Activated naive CD4-positive, alpha-beta T cell treated with anti-CD3 and anti-CD28 coated beads, Interleukin-2, amount 10 ng/mL, durations not matched to agents 7 days and 5 days (primary cell): ENCODE measurements around the gene MBD3.

Experiments used
- CTCF ChIA-PET: fragments of 350-600 bp; sonication (Branson Sonifier 250); formaldehyde crosslinking; loops from one replicate; lab custom pipeline; 2021; ENCODE audit warnings: antibody characterized with exemption; lab: Charles Lee
- DNase-seq: peaks from one replicate; pipeline ENCODE4 v3.0.0-alpha.2; 2020
- H3K27ac Mint-ChIP-seq: one replicate; pipeline ENCODE4 v1.8.0; 2021; ENCODE audit warnings: mild to moderate bottlenecking, moderate library complexity, mixed read lengths
- H3K27me3 Mint-ChIP-seq: one replicate; pipeline ENCODE4 v1.8.0; 2021; ENCODE audit warnings: mild to moderate bottlenecking, mixed read lengths
- H3K36me3 Mint-ChIP-seq: one replicate; pipeline ENCODE4 v1.8.0; 2021; ENCODE audit warnings: mixed read lengths
- H3K4me1 Mint-ChIP-seq: one replicate; pipeline ENCODE4 v1.8.0; 2021; ENCODE audit warnings: mixed read lengths
- H3K4me3 Mint-ChIP-seq: one replicate; pipeline ENCODE4 v1.8.0; 2021; ENCODE audit warnings: mild to moderate bottlenecking, moderate library complexity, mixed read lengths
- H3K9me3 Mint-ChIP-seq: one replicate; pipeline ENCODE4 v1.8.0; 2021; ENCODE audit warnings: mixed read lengths

MBD3 gene

DNA sequence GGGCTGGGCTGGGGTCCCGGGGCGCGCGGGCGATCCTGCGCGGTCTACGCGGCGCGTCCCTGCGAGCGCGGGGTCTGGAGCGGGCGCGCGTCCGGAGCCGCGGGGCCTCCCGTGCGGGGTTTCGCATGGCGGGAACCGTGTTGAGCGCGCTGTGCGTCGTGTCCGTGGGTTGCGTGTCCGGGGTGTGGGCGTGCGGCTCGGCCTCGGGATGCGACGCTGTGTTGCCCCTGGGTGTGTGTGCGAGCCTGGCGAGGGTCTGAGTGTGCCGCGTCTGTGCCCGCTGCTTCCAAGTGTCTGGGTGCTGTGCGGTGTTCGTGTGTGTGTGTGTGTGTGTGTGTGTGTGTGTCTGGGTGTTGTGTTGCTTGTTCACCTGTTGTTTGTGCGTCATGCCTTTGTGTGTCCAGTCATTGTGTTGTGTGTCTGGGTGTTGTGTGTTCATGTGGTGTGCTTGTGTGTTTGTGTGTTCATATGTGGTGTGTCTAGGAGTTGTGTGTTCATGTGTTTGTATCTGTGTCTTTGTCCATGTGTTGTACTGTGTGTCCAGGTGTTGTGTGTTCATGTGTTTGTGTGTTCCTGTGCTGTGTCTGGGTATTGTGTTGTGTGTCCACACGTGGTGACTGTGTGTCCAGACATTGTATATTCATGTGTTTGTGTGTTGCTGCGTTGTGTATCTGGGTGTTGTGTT is 68.2 kb downstream of the MBD3 start:
- DNase-seq, result no peak
- peaks cover 59% of the 10 kb centered on the region for H3K27me3 Mint-ChIP-seq
- H3K9me3 Mint-ChIP-seq, result no peaks in the 10 kb centered on the region
- H3K4me1 Mint-ChIP-seq, result peaks cover 3% of the 10 kb centered on the region
- no peak overlapping the region for H3K4me3 Mint-ChIP-seq
- H3K27ac Mint-ChIP-seq, result no peak overlapping the region
- no peaks in the 10 kb centered on the region for H3K36me3 Mint-ChIP-seq
- CTCF ChIA-PET, result no interaction called here
